Activated CD8-positive, alpha-beta memory T cell treated with anti-CD3 and anti-CD28 coated beads, Interleukin-2, amount 50 U/mL, for 4 hours (primary cell): ENCODE measurements around the gene TUBGCP4.
"Not testable (repeated sequence)": the region's sequence is repeated elsewhere in the genome, so short reads cannot be mapped to it uniquely, and the experiment has no call there.

Experiments used
- DNase-seq: peaks from one replicate; pipeline ENCODE4 v3.0.0-alpha.2; 2020

The TUBGCP4 gene

GRCh38 chr15:43370975-43371974, at the start of gene TUBGCP4, which contains the start of gene ZSCAN29:
TUBGCP4 (plus strand) TSS chr15:43371101; CDS start chr15:43371355, 254 bp downstream.
ZSCAN29 (minus strand) TSS chr15:43371043; CDS start chr15:43369913, 1,130 bp downstream.
- DNase-seq, result peak; percentile 75

GRCh38 chr15:43325039-43325684, 45.7 kb upstream of the TUBGCP4 start:
- DNase-seq, result no peak

DNA sequence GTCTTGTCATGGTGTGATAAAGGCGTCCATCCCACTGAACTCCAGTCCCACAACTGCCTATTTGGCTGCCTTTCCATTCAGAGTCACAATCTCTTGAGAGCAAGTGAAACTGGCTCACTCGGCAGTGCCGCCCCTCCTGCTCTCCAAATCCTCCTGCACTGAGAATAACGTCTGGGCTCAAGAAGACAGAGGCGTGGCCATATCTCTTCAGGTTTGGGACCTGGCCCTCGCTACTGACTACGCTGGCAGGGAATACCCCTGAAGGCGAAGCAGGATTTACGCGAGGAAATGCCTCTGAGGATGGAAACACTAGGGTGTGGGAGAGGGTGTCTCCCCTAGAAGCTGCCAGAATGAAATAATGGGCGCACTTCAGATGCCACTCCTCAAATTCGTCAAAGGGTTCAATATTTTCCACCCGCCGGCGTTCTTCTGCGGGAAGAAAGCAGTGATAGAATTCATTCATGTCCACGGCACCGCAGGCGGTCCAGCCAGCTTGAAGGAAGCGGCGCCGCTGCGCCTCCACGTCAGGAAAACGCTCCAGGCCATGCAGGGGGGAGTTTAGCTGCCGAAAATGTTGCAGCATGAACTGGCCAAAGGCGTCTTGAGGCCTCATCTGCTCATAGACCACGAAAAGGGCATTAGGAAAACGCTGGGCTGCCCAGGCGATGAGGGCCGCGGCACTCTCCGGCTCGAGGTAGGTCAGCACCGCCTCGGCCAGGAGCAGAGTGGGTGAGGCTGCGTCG, 41.5 kb upstream of the TUBGCP4 start:
- no peak for DNase-seq

GRCh38 chr15:43329960-43330779, 40.7 kb upstream of the TUBGCP4 start, which contains the start of gene LCMT2:
LCMT2 (minus strand) TSS chr15:43330573; CDS start chr15:43330489, 84 bp downstream.
- DNase-seq, result peak; percentile 89

GRCh38 chr15:43330780-43331087, 40.2 kb upstream of the TUBGCP4 start:
- no peak for DNase-seq

GRCh38 chr15:43346305-43346704, 24.6 kb upstream of the TUBGCP4 start:
- no peak for DNase-seq

DNA sequence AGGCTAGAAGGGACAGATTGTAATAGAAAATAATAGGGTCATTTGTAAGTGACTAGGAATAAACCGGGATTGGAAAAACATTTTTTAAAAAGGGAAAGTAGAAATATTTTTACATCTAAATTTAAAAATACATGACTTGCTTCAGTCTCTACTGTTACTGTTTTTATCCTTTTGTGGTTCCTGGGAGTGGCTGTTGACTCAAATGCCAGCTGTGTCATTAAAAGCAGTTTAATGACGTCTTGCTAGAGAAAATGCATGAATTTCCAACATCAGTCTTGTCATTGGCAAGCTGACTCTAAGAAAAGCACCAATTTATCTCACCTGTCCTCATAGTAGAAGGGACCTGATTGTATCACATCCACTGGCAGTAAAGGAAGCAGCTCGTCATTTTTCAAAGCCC, 23.8 kb upstream of the TUBGCP4 start:
- no peak for DNase-seq

- DNase-seq, result no peak
These were observed 18.1 kb upstream of the TUBGCP4 start for GRCh38 chr15:43352693-43353382.

- DNase-seq, result no peak
These were observed 10.1 kb upstream of the TUBGCP4 start for GRCh38 chr15:43360821-43361220.

GRCh38 chr15:43361313-43361903, 9.5 kb upstream of the TUBGCP4 start:
- no peak for DNase-seq

GRCh38 chr15:43370310-43370974, 459 bp upstream of the TUBGCP4 start:
- no peak for DNase-seq

DNA sequence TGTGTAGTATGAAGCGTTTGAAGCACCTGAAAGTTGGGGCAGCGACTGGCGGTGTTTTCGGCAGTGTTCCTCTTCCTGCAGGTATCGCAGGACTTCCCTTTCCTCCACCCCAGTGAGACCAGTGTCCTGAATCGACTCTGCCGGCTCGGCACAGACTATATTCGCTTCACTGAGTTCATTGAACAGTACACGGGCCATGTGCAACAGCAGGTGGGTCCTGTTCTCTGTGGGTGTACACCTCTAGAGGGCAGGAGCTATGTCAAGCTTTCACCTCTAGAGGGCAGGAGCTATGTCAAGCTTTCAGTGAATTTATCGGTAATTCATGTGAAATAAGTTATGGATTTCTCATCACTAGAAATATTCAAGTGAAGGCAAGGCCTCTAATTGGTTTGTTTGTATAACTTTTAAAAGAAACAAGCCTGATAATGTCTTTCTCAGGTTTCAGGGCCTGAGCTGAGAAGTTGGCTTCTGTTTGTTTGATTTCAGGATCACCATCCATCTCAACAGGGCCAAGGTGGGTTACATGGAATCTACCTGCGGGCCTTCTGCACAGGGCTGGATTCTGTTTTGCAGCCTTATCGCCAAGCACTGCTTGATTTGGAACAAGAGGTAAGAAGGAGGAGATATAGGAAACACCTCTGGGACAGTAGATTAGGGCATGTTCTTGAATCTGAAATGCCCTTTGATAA, 5.3 kb downstream of the TUBGCP4 start:
- DNase-seq, result peak; percentile 32

DNA sequence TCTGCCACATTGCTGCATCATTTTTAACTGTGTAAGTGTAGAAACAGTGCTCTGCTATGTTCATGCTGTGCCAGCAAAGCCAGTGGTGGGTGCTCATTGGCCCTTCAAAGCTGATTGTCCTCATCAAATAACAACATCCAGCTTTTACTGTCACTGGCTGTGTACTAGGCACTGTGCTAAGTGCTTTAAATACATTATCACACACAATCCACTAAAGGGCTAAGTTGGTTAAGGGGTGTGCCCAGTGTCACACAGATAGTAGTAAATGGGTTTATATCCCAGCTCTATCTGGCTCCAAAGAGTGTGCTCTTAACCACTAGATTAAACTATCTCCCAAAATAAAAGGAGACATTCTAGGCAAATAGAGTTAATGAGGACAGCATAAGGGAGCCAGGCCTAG, 7.7 kb downstream of the TUBGCP4 start:
- DNase-seq, result no peak

- DNase-seq, result no peak
These were observed 11.4 kb downstream of the TUBGCP4 start for GRCh38 chr15:43382310-43382709.

DNA sequence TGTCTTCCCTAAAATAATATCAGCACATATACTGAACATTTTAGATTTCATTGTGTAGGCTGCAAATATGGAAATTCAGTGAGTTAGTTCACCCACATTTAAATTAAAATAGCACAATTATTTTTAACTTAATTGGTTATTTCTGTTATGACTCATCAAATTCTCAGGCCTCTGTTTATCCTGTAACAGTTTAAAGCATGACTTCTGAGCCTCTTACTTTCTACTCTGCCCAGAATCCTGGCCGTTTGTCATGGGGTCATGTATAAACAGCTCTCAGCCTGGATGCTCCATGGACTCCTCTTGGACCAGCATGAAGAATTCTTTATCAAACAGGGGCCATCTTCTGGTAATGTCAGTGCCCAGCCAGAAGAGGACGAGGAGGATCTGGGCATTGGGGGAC, 12.2 kb downstream of the TUBGCP4 start:
- no peak for DNase-seq

GRCh38 chr15:43390723-43391122, 19.8 kb downstream of the TUBGCP4 start:
- DNase-seq, result no peak

GRCh38 chr15:43393592-43393991, 22.7 kb downstream of the TUBGCP4 start:
- DNase-seq, result not testable (repeated sequence)

GRCh38 chr15:43402255-43402654, 31.4 kb downstream of the TUBGCP4 start:
- no peak for DNase-seq

DNA sequence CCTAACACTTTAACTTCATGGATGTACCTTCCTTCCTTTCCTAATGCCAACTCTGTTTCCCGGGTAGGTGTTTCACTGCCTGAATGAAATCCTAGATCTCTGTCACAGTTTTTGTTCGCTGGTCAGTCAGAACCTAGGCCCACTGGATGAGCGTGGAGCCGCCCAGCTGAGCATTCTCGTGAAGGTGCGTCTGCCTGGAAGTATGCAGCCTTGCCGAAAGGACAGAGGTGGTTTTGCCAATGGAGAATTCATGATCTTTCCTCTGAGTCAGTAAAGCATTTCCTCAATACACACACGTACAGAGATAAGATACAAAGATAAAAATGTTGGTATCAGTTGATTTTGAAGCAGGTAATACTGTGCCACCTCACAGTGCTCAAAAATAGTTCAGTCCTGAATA, 32.7 kb downstream of the TUBGCP4 start:
- no peak for DNase-seq

GRCh38 chr15:43404130-43404529, 33.2 kb downstream of the TUBGCP4 start:
- no peak for DNase-seq
